ENCODE results near the gene ROPN1B. TPM values are rescaled to one million over a fixed set of nuclear protein-coding genes. Genes with fewer than 3 reads are reported as not detected.

ROPN1B gene
- total RNA-seq, 1 donor from 2014 or later, result not detected

DNA sequence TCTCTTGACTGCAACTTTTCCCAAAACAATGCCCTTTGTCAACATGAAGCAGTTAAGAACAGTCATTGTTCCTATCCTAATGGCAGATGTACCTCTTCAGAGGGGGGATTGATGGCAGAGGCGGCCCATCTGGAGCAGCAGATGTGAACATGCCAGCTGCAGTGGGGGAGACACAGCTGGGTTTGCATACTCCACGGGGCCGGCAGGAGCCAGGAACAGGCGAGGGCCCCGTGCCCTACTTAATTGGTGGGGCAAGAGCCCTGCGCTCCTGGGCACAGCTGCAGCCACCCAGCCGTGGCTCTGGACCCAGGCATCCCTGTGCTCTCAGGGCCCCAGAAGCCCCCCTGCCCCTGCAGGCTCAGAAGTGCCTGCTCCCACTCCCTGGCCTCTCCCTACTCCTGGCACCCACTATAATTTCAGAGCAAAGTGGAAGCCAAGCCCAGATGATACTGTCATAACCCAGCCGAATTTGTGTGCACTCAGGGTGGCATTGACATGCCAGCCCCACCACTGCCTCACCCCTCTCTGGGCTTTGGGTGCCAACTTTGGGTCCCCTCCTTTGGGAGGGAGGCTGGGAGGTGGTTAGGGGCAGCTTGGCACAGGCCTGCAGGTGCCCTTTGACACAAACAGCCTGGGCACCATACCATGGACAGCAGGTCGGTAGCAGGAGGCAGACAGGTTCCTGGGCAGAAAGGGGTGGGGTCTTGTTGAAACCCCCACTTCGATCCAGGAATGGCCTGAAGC, 34.6 kb downstream of the ROPN1B start:
- no peak for DNase-seq (ENCODE audit: low read depth in 2 of 2)

DNA sequence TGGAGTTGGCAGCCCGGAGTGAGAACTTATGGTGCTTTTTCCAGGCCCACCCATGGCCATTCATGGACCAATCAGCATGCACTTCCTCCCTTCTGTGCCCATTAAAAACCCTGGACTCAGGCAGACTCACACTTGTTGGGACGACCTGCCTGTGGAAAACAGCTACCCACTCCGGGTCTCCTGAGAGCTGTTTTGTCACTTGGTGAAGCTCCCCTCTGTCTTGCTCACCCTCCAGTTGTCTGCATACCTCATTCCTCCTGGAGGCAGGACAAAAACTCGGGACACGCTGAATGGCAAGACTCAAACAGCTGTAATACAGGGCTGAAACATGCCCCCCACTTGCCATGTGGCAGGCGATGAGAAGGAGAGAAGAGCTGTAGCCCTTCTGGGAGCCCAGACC, 35.2 kb downstream of the ROPN1B start:
- DNase-seq (ENCODE audit: low read depth in 2 of 2), result no peak

DNA sequence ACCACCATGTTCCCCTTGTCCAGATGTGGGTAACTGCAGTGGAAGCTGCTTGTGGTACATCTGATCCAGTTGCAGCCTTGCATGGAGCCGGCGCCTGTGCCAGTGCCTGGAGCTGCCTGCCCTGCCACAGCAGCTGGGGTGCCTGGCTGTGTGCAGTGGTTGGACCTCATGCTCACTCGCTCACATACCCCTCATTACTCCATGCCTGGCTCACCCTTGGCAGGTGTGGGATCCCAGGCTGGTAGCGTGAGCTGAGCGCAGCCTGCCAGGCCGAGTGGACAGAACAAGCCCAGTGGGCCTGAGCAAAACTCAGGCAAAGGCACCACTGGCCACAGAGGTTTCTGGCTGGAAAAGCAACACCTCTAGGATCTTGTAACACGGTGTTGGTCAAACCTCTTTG, 35.7 kb downstream of the ROPN1B start:
- no peak for DNase-seq (ENCODE audit: low read depth in 2 of 2)

GRCh38 chr3:126005951-126006350, 37.0 kb downstream of the ROPN1B start:
- DNase-seq (ENCODE audit: low read depth in 2 of 2), result no peak

DNA sequence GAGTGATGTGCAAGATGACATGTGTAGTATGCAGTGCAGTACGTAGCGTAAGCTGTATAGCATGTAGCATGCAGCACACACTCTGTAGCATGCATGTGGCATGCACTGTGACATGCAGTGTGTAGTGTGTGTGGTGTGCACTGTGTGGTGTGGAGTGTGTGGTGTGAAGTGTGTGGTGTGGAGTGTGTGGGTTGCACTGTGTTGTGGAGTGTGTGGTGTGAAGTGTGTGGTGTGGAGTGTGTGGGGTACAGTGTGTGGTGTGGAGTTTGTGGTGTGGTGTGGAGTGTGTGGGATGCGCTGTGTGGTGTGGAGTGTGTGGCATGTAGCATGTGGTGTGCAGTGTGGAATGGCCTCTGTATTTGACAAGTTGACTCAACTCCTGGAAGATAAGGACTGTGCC, 39.2 kb downstream of the ROPN1B start:
- no peak for DNase-seq (ENCODE audit: low read depth in 2 of 2)

DNA sequence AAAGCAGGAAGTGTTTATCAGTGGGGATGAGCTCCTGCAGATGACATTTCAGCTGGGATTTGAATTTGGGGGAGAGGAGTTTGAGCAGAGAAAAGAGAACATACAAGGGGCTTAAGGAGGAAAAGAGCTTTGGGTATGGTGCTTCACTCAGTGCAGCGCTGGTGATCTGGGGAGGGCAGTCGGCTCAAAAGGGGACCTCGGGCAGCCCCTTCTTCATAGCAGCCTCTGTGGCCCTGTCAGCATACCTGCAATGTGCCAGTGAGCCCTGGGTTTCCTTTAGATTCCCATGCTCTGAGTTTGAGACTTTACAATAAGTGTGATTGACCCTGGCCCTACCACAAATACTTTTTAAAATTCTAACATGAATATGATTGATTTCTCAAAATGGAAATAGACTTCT, 40.2 kb downstream of the ROPN1B start:
- no peak for DNase-seq (ENCODE audit: low read depth in 2 of 2)

DNA sequence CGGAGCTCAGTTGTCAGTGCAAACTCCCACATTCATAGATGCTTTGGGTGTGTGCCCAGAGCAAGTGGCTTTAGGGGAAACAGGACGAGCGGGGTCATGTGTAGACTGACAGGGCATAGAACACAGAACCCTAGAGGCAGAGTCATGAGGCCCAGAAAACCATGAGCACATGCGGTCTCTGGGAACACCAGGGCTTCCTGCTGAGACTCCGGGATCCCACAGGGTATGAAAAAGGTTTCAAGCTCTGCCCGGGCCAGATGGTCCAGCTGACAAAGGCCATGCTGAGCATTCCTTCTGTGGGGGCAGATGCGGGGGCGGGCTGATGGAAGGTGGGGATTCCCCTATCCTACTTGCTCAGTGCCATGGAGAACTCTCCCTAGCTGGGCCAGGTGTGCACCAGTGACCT, 44.8 kb downstream of the ROPN1B start:
- no peak for DNase-seq (ENCODE audit: low read depth in 2 of 2)

GRCh38 chr3:126014252-126014651, 45.3 kb downstream of the ROPN1B start:
- DNase-seq (ENCODE audit: low read depth in 2 of 2), result no peak

DNA sequence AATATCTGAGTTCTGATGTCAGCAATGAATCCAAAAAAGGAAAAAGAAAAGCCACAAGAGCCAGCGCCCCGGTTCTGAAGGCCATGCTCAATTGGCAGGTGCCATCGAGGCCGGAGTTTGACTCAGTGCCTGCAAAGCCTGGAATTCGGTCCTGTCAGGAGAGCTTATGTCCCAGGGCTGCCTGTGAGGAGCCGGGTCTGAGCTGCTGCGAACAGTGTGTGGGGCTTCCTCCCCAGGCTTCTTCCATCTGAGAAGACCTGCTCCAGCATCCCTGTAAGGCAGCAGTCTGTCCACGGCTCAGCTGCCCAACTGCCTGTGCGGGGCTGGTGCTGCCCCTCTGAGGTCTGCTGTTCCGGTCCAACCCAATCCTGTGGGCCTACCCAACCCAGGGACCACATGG, 46.1 kb downstream of the ROPN1B start:
- DNase-seq (ENCODE audit: low read depth in 2 of 2), result no peak

GRCh38 chr3:126016616-126017015, 47.6 kb downstream of the ROPN1B start:
- DNase-seq (ENCODE audit: low read depth in 2 of 2), result no peak

GRCh38 chr3:126017362-126017761, 48.4 kb downstream of the ROPN1B start:
- DNase-seq (ENCODE audit: low read depth in 2 of 2), result no peak

DNA sequence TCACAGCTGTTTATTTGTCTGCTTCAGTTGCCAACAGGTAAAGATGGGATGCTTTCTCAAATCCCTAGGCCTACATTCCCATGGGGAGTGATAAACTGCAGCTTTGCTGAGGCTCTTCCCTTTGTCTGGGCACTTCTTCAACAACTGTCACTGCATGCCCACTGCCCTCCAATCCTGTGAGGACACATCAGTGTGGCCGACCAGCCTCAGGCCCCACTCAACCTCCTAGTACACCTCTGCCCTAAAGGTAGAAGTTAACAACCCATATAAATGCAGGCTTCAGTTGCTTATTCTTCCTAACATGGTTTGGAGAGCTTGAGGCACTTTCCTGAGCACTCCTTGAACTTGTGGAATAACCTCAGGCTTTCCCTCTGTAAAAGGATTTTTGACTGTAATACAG, 49.6 kb downstream of the ROPN1B start:
- DNase-seq (ENCODE audit: low read depth in 2 of 2), result no peak

- DNase-seq (ENCODE audit: low read depth in 2 of 2), result no peak
These were observed 50.0 kb downstream of the ROPN1B start for GRCh38 chr3:126018995-126019394.

DNA sequence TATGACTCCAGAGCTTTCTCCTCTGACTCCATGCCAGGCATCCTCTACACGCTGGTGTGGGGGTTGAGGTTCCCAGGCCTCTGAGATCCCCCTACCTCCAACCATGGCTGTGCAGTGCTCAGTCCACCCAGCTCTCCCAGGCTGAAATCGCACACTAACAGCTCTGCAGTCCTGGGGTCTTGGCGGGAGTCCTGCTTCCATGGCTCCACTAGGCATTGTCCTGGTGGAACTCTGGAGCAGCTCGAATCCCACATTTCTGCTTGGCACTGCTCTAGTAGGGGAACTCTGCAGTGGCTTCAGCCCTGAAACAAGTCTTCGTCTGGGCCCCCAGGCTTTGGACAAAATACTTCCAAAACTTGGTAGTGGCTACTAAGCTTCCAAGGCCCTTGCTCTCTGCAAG, 50.7 kb downstream of the ROPN1B start:
- no peak for DNase-seq (ENCODE audit: low read depth in 2 of 2)

- DNase-seq (ENCODE audit: low read depth in 2 of 2), result no peak
These were observed 52.2 kb downstream of the ROPN1B start for GRCh38 chr3:126021224-126021623.

DNA sequence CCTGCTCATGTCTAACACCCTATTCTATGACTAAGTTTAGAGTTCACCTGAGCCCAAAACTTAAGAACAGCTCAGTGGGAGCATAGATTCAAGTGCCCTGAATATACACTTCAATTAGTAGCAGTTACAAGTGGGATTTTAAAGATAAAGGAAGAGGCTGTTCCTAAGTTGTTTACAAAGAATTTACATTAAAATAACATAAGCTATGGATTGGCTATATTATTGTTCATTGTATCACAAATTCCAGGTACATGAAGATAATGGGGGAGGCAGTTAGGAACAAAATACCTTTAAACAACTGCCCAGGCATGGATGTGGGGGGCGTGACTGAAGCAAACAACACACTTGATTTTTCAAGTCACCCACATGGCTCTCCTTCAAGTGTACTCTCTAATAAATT, 52.7 kb downstream of the ROPN1B start:
- DNase-seq (ENCODE audit: low read depth in 2 of 2), result no peak

DNA sequence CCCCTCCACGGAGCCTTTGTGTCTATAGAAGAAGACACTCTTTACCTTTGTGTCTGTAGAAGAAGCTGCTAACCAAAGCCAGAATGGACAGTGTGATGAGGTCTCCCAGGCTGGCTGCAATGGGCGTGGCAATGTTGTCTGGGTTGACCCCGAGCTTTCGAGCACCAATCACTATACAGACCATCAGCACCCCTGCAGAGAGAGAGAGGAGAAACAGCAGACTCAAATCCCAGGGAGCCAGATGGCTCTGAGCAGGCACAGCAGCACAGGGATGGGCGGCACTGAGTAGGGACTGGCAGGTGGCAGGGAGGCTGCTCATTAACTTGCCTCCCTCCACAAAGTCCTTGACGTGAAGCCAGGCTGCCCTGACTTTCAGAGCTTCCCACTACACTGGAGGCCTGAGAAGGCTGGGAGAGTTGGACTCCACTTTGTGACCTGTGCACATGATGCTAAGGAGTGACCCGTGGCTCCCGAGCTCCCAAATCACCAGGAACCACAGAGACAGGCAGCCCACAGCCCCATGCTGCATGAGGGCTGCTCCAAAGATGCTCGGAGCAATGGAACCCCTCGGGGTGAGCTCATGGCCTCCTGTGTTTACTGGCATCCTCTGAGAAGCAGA, 53.9 kb downstream of the ROPN1B start:
- no peak for DNase-seq (ENCODE audit: low read depth in 2 of 2)

DNA sequence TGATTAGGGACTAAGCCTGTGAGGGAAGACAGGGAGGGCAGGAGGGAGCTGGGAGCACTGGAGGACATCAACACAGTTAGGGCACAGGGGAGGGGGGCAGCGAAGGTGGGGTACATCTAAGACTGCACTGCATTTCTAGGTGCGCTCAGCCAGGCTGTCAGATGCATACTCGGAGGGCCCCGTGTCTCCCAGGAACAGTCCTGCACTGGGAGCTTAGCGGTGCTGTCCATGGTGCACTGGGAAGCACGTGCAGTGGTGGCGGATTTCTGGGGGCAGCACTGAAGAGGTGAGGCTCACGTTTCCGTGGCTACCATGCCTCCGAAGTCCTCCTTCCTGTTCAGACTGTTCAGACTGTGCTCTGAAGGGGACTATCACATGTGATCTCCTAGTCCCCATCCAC, 54.4 kb downstream of the ROPN1B start:
- no peak for DNase-seq (ENCODE audit: low read depth in 2 of 2)

- no peak for DNase-seq (ENCODE audit: low read depth in 2 of 2)
These were observed 55.3 kb downstream of the ROPN1B start for GRCh38 chr3:126024049-126024854.

GRCh38 chr3:126025116-126025729, 56.2 kb downstream of the ROPN1B start:
- DNase-seq (ENCODE audit: low read depth in 2 of 2), result no peak

- no peak for DNase-seq (ENCODE audit: low read depth in 2 of 2)
These were observed 56.9 kb downstream of the ROPN1B start for GRCh38 chr3:126025862-126026261.

GRCh38 chr3:126026277-126026751, 57.3 kb downstream of the ROPN1B start:
- DNase-seq (ENCODE audit: low read depth in 2 of 2), result no peak
